ENCODE results near the gene SLC25A34.

Gene SLC25A34

GRCh38 chr1:15701784-15702183, 34.3 kb upstream of the SLC25A34 start:
- TF ChIP-seq, protein P1, sequence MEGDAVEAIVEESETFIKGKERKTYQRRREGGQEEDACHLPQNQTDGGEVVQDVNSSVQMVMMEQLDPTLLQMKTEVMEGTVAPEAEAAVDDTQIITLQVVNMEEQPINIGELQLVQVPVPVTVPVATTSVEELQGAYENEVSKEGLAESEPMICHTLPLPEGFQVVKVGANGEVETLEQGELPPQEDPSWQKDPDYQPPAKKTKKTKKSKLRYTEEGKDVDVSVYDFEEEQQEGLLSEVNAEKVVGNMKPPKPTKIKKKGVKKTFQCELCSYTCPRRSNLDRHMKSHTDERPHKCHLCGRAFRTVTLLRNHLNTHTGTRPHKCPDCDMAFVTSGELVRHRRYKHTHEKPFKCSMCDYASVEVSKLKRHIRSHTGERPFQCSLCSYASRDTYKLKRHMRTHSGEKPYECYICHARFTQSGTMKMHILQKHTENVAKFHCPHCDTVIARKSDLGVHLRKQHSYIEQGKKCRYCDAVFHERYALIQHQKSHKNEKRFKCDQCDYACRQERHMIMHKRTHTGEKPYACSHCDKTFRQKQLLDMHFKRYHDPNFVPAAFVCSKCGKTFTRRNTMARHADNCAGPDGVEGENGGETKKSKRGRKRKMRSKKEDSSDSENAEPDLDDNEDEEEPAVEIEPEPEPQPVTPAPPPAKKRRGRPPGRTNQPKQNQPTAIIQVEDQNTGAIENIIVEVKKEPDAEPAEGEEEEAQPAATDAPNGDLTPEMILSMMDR (IDR thresholded peaks at IDR 0.05; ENCODE audit: low read depth, low read length, poor library complexity, severe bottlenecking) = no peak
- no peak for TF ChIP-seq EZH2phosphoT487 (IDR thresholded peaks at IDR 0.05; ENCODE audit: borderline replicate concordance, low read length)
- peaks cover 57% of the 10 kb centered on the region for H3K79me2 ChIP-seq (ENCODE audit: control insufficient read depth, low read length)
- H3K27ac ChIP-seq (ENCODE audit: low read depth, low read length) = no peak overlapping the region
- no peaks in the 10 kb centered on the region for H3K9me3 ChIP-seq (ENCODE audit: control insufficient read depth, insufficient read depth, low read length)
- H3K36me3 ChIP-seq (ENCODE audit: control insufficient read depth, low read length) = no peaks in the 10 kb centered on the region
- H3K4me3 ChIP-seq (ENCODE audit: low read length) = no peak overlapping the region
- H3K4me2 ChIP-seq (ENCODE audit: low read length) = no peak overlapping the region
- no peaks in the 10 kb centered on the region for H3K27me3 ChIP-seq (ENCODE audit: control insufficient read depth, low read length)
- no peaks in the 10 kb centered on the region for H3K9me2 ChIP-seq (replicated peaks; ENCODE audit: control insufficient read depth, low read length)
- peaks cover 33% of the 10 kb centered on the region for H3K4me1 ChIP-seq (ENCODE audit: control insufficient read depth, low read length)
- no peaks in the 10 kb centered on the region for H4K20me1 ChIP-seq (ENCODE audit: control insufficient read depth, insufficient read depth, low read depth, low read length)
- H3F3A ChIP-seq (ENCODE audit: control insufficient read depth, insufficient read depth) = peaks cover 10% of the 10 kb centered on the region; the same call in 1 of the 2 replicates

- Histone ChIP-seq H3K4me3 (ENCODE audit: low read length) (no peak overlapping the region), H3K9me3 (ENCODE audit: control insufficient read depth, insufficient read depth, low read length) (no peaks in the 10 kb centered on the region), H3K27me3 (ENCODE audit: control insufficient read depth, low read length) (no peaks in the 10 kb centered on the region), H3K36me3 (ENCODE audit: control insufficient read depth, low read length) (no peaks in the 10 kb centered on the region), H3K9me2 (replicated peaks; ENCODE audit: control insufficient read depth, low read length) (no peaks in the 10 kb centered on the region), H4K20me1 (ENCODE audit: control insufficient read depth, insufficient read depth, low read depth, low read length) (no peaks in the 10 kb centered on the region), H3K27ac (ENCODE audit: low read depth, low read length) (no peak overlapping the region), H3K4me1 (ENCODE audit: control insufficient read depth, low read length) (peaks cover 21% of the 10 kb centered on the region), H3K4me2 (ENCODE audit: low read length) (no peak overlapping the region), H3F3A (ENCODE audit: control insufficient read depth, insufficient read depth) (0 out of 2 replicates have a peak, but pooled peaks cover 2% of the 10 kb centered on the region), H3K79me2 (ENCODE audit: control insufficient read depth, low read length) (peaks cover 59% of the 10 kb centered on the region)
- TF ChIP-seq, protein P1 (IDR thresholded peaks at IDR 0.05; ENCODE audit: low read depth, low read length, poor library complexity, severe bottlenecking) = no peak
- no peak for TF ChIP-seq EZH2phosphoT487 (IDR thresholded peaks at IDR 0.05; ENCODE audit: borderline replicate concordance, low read length)
Observed at GRCh38 chr1:15702722-15703550, 33.1 kb upstream of the SLC25A34 start.

GRCh38 chr1:15703562-15703961, 32.5 kb upstream of the SLC25A34 start:
- H4K20me1 ChIP-seq (ENCODE audit: control insufficient read depth, insufficient read depth, low read depth, low read length) = no peaks in the 10 kb centered on the region
- H3K27ac ChIP-seq (ENCODE audit: low read depth, low read length) = no peak overlapping the region
- no peaks in the 10 kb centered on the region for H3K9me2 ChIP-seq (replicated peaks; ENCODE audit: control insufficient read depth, low read length)
- H3K27me3 ChIP-seq (ENCODE audit: control insufficient read depth, low read length) = no peaks in the 10 kb centered on the region
- H3K36me3 ChIP-seq (ENCODE audit: control insufficient read depth, low read length) = no peaks in the 10 kb centered on the region
- no peak overlapping the region for H3K4me3 ChIP-seq (ENCODE audit: low read length)
- no peak overlapping the region for H3K4me2 ChIP-seq (ENCODE audit: low read length)
- peaks cover 56% of the 10 kb centered on the region for H3K79me2 ChIP-seq (ENCODE audit: control insufficient read depth, low read length)
- no peaks in the 10 kb centered on the region for H3K9me3 ChIP-seq (ENCODE audit: control insufficient read depth, insufficient read depth, low read length)
- TF ChIP-seq, protein P1 (IDR thresholded peaks at IDR 0.05; ENCODE audit: low read depth, low read length, poor library complexity, severe bottlenecking) = no peak
- no peak for TF ChIP-seq EZH2phosphoT487 (IDR thresholded peaks at IDR 0.05; ENCODE audit: borderline replicate concordance, low read length)
- H3F3A ChIP-seq (ENCODE audit: control insufficient read depth, insufficient read depth) = no peaks in the 10 kb centered on the region
- peaks cover 15% of the 10 kb centered on the region for H3K4me1 ChIP-seq (ENCODE audit: control insufficient read depth, low read length)

All from DOHH2 (cell line).